ENCODE results near the gene DNM3.
"Not testable (repeated sequence)": the region's sequence is repeated elsewhere in the genome, so short reads cannot be mapped to it uniquely, and the experiment has no call there.

The DNM3 gene

GRCh38 chr1:172343240-172344160 lies 502.2 kb downstream of the DNM3 start:
- DNase-seq: no peak

- no peak for DNase-seq
Observed at GRCh38 chr1:172344444-172344843, 503.1 kb downstream of the DNM3 start.

- DNase-seq: no peak
Observed at GRCh38 chr1:172345077-172345476, 503.8 kb downstream of the DNM3 start.

- DNase-seq: no peak
Observed at GRCh38 chr1:172347416-172347815, 506.1 kb downstream of the DNM3 start.

- no peak for DNase-seq
Observed at GRCh38 chr1:172350856-172351255, 509.6 kb downstream of the DNM3 start.

- no peak for DNase-seq
Observed at GRCh38 chr1:172351346-172351745, 510.0 kb downstream of the DNM3 start.

GRCh38 chr1:172351754-172352161 lies 510.5 kb downstream of the DNM3 start:
- no peak for DNase-seq

GRCh38 chr1:172352435-172352834 lies 511.1 kb downstream of the DNM3 start:
- DNase-seq: no peak

GRCh38 chr1:172354291-172355274 lies 513.3 kb downstream of the DNM3 start:
- no peak for DNase-seq

GRCh38 chr1:172356620-172357019 lies 515.3 kb downstream of the DNM3 start:
- no peak for DNase-seq

GRCh38 chr1:172357753-172358385 lies 516.6 kb downstream of the DNM3 start:
- DNase-seq: no peak

- DNase-seq: no peak
Observed at GRCh38 chr1:172359491-172359999, 518.2 kb downstream of the DNM3 start.

- DNase-seq: no peak
Observed at GRCh38 chr1:172360511-172360910, 519.2 kb downstream of the DNM3 start.

GRCh38 chr1:172360985-172361384 lies 519.7 kb downstream of the DNM3 start:
- DNase-seq: no peak

GRCh38 chr1:172363852-172364251 lies 522.6 kb downstream of the DNM3 start:
- DNase-seq: no peak

- not testable (repeated sequence) for DNase-seq
Observed at GRCh38 chr1:172371646-172372045, 530.3 kb downstream of the DNM3 start.

GRCh38 chr1:172373864-172374263 lies 532.6 kb downstream of the DNM3 start:
- DNase-seq: no peak

- DNase-seq: no peak
Observed at GRCh38 chr1:172375211-172375631, 533.9 kb downstream of the DNM3 start.

- no peak for DNase-seq
Observed at GRCh38 chr1:172376431-172376830, 535.1 kb downstream of the DNM3 start.

GRCh38 chr1:172377565-172377964 lies 536.3 kb downstream of the DNM3 start:
- DNase-seq: no peak

- no peak for DNase-seq
Observed at GRCh38 chr1:172378109-172378760, 536.9 kb downstream of the DNM3 start.

All from hematopoietic multipotent progenitor cell treated with erythropoietin and hydrocortisone succinate and interleukin-3 and kit ligand, for 8 days (in vitro differentiated cells).